ENCODE measurements around the gene CCR3.

- TF ChIP-seq CTCF (IDR thresholded peaks at IDR 0.05), result no peak
- TF ChIP-seq POLR2A (IDR thresholded peaks at IDR 0.05), result no peak
- no peak for TF ChIP-seq EP300 (IDR thresholded peaks at IDR 0.05)
Observed at GRCh38 chr3:46235425-46235824, 6.8 kb upstream of the CCR3 start.

Data from tibial nerve (tissue), 4 donors.